ENCODE data around the gene MRPS35.
A peak's percentile ranks its signal among the peaks of the same experiment; 100 is the strongest.

MRPS35 gene

GRCh38 chr12:27769142-27769673 is 58.6 kb downstream of the MRPS35 start:
- TF ChIP-seq CTCF (IDR thresholded peaks at IDR 0.05; ENCODE audit: insufficient read depth, low read depth, low read length, missing control alignments) = no peak
- H3K4me3 ChIP-seq (ENCODE audit: low read depth, low read length) = no peak overlapping the region
- DNase-seq (ENCODE audit: low read depth) = no peak

- no peak for DNase-seq (ENCODE audit: low read depth)
- TF ChIP-seq CTCF (IDR thresholded peaks at IDR 0.05; ENCODE audit: insufficient read depth, low read depth, low read length, missing control alignments) = no peak
- H3K4me3 ChIP-seq (ENCODE audit: low read depth, low read length) = no peak overlapping the region
These were observed 61.1 kb downstream of the MRPS35 start for GRCh38 chr12:27771481-27772327.

GRCh38 chr12:27772328-27773049 is 61.9 kb downstream of the MRPS35 start:
- no peak for TF ChIP-seq CTCF (IDR thresholded peaks at IDR 0.05; ENCODE audit: insufficient read depth, low read depth, low read length, missing control alignments)
- DNase-seq (ENCODE audit: low read depth) = no peak
- H3K4me3 ChIP-seq (ENCODE audit: low read depth, low read length) = no peak overlapping the region

GRCh38 chr12:27777141-27777540 is 66.5 kb downstream of the MRPS35 start:
- no peak overlapping the region for H3K4me3 ChIP-seq (ENCODE audit: low read depth, low read length)
- no peak for TF ChIP-seq CTCF (IDR thresholded peaks at IDR 0.05; ENCODE audit: insufficient read depth, low read depth, low read length, missing control alignments)
- DNase-seq (ENCODE audit: low read depth) = no peak

- DNase-seq (ENCODE audit: low read depth) = no peak
- no peak for TF ChIP-seq CTCF (IDR thresholded peaks at IDR 0.05; ENCODE audit: insufficient read depth, low read depth, low read length, missing control alignments)
- H3K4me3 ChIP-seq (ENCODE audit: low read depth, low read length) = no peak overlapping the region
These were observed 67.6 kb downstream of the MRPS35 start for GRCh38 chr12:27778206-27778605.

GRCh38 chr12:27779416-27779919 is 68.8 kb downstream of the MRPS35 start:
- DNase-seq (ENCODE audit: low read depth) = peak; percentile 70
- TF ChIP-seq CTCF (IDR thresholded peaks at IDR 0.05; ENCODE audit: insufficient read depth, low read depth, low read length, missing control alignments) = no peak
- peak overlapping the region; percentile 94 for H3K4me3 ChIP-seq (ENCODE audit: low read depth, low read length)
